Ovary (tissue), 3 donors: ENCODE results near the gene TAPT1.

Experiments used
- CTCF ChIP-seq, 3 donors: fragments of 450-650 bp in 2 of 3; fragments of 200-600 bp in 1 of 3; IDR thresholded peaks; one replicate each; pipeline versions ENCODE4 v1.5.1 to v1.8.0; 2016 to 2022; ENCODE audit warnings: antibody characterized with exemption in 3 of 3, mild to moderate bottlenecking in 1 of 3
- EP300 ChIP-seq: sonication (generic); formaldehyde crosslinking; IDR thresholded peaks from one replicate; pipeline ENCODE4 v1.6.1; 2017; ENCODE audit warnings: antibody characterized with exemption
- POLR2A ChIP-seq: fragments of 450-650 bp; IDR thresholded peaks from one replicate; pipeline ENCODE4 v1.6.1; 2017; ENCODE audit warnings: antibody characterized with exemption, mild to moderate bottlenecking, moderate library complexity
- donor health status: DM: no; HTN: no; CAD: no.

DNA sequence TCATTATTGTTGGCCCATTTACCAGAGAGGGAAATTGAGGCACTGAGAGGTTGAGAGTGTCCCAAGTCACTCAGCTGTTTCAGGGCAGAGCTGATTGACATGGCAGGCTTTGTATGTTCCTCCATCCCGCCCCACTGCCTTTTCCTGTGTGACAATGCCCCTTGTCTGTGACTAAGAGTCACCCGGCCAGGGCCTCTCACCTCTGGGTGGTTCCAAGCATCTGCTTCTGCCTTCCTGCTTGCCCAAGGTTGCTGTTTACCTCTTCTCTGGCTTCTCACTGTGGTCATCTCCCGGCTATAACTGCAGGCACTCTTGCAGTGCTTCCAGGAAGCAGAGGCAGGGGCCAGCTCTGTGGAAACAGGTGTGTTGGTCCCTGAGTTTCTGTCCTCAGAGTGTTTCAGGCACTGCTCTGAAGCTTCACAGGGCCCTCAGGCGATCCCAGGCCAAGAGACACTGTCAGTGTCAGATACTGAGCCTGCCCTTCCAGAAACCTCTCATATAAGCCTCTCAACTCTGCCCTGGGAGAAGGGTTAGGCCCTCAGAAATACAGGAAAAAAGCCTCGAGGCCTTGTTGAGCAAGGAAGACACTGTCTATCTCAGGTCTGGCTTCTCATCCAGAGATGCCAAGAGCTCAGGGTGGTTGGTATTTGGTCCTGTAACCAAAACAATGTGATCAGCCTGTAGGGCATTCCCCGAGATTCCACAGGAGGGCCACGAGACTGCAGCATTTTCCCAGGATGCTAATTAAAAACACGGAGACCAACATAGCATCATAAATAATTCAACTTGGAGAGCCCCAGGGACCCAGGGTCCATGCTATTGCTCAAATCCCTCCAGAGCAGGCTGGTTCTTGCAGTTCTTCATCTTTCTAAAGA is 100.5 kb downstream of the TAPT1 start:
- TF ChIP-seq CTCF (IDR thresholded peaks at IDR 0.05) (no peak), POLR2A (no peak), EP300 (no peak)
